Panc1 (cell line): Measurements from ENCODE around the gene ZBTB22. TPM values are rescaled to one million over a fixed set of nuclear protein-coding genes. Genes with fewer than 3 reads are reported as not detected.
A peak's percentile ranks its signal among the peaks of the same experiment; 100 is the strongest.

Source experiments
- ATAC-seq: fragments of 200-7000 bp; cut with Tn5 transposase; 2 replicates; pipeline ENCODE4 v1.9.1; 2020; ENCODE audit warnings: mild to moderate bottlenecking, moderate library complexity
- BruUV-seq: library from RNA; stranded (reverse); fragments of 400-500 nt; replicated peaks from 2 replicates; lab custom pipeline; 2021; lab: Mats Ljungman, UMichigan
- CTCF ChIA-PET: fragments of 300-600 bp; sonication (Branson Sonifier 250); formaldehyde crosslinking; loops from one replicate; lab custom pipeline; 2022; ENCODE audit warnings: antibody characterized with exemption; lab: Charles Lee
- POLR2A ChIA-PET: fragments of 300-600 bp; sonication (Branson Sonifier 250); formaldehyde crosslinking; loops from one replicate; lab custom pipeline; 2022; ENCODE audit warnings: antibody characterized with exemption; lab: Charles Lee
- DNase-seq: peaks from one replicate; pipeline ENCODE4 v3.0.0-alpha.2; 2010; ENCODE audit warnings: low read depth, low spot score
- H3K27ac ChIP-seq: 2 replicates; pipeline ENCODE4 v1.5.1; 2011; ENCODE audit warnings: mild to moderate bottlenecking, low read length, inconsistent platforms
- H3K27me3 ChIP-seq: fragments of 200-500 bp; sonication (Bioruptor generic); 2 replicates; pipeline ENCODE4 v1.6.0; 2014; ENCODE audit warnings: low read length, inconsistent platforms; ENCODE audit not compliant: control insufficient read depth, insufficient read depth
- H3K36me3 ChIP-seq: fragments of 200-500 bp; sonication (Bioruptor generic); 2 replicates; pipeline ENCODE4 v1.5.1; 2014; ENCODE audit warnings: inconsistent platforms, mild to moderate bottlenecking, low read length, moderate library complexity; ENCODE audit not compliant: control insufficient read depth, insufficient read depth
- H3K4me1 ChIP-seq: 2 replicates; pipeline ENCODE4 v1.5.1; 2011; ENCODE audit warnings: inconsistent platforms, mild to moderate bottlenecking, low read length, moderate library complexity; ENCODE audit not compliant: control insufficient read depth, insufficient read depth
- H3K4me3 ChIP-seq, 2 experiments: 2 replicates each; pipeline ENCODE4 v1.5.1; 2011 to 2012; ENCODE audit warnings: low read depth in 2 of 2, low read length in 2 of 2, mild to moderate bottlenecking in 2 of 2, inconsistent platforms in 1 of 2, moderate library complexity in 1 of 2
- H3K9me3 ChIP-seq: fragments of 200-500 bp; sonication (Bioruptor generic); 2 replicates; pipeline ENCODE4 v1.5.1; 2014; ENCODE audit warnings: low read depth, mild to moderate bottlenecking, inconsistent platforms, low read length, moderate library complexity; ENCODE audit not compliant: control insufficient read depth, insufficient read depth
- POLR2AphosphoS5 ChIP-seq: IDR thresholded peaks from 2 replicates; pipeline ENCODE4 v1.6.1; 2012; ENCODE audit warnings: mild to moderate bottlenecking, low read depth, low read length, moderate library complexity
- SIN3A ChIP-seq: IDR thresholded peaks from 2 replicates; pipeline ENCODE4 v1.6.1; 2012; ENCODE audit warnings: low read depth, mild to moderate bottlenecking, low read length, moderate library complexity, borderline replicate concordance; ENCODE audit not compliant: insufficient read depth
- TCF7L2 ChIP-seq: IDR thresholded peaks from 2 replicates; pipeline ENCODE4 v1.6.1; 2011; ENCODE audit warnings: mild to moderate bottlenecking, low read depth, low read length, inconsistent platforms
- in situ Hi-C: cut with HindIII; loops from 2 replicates; pipeline ENCODE4 v1.10.0; 2016; ENCODE audit warnings: low sequenced_read_pairs, low pct_unique_long_range_greater_than_20kb
- intact Hi-C: fragments of 100-400 bp; cut with micrococcal nuclease; formaldehyde crosslinking; loops from one replicate; pipeline ENCODE4 v1.10.0; 2022; ENCODE audit not compliant: unreplicated experiment
- total RNA-seq: library from RNA; stranded (reverse); gene quantifications from one replicate; pipeline ENCODE4 v1.2.1, GENCODE V29; 2021; ENCODE audit not compliant: unreplicated experiment
- TF ChIP-seq, protein P1 (sequence below), 2 experiments: IDR thresholded peaks; 2 replicates each; pipeline ENCODE4 v1.6.1; 2011 to 2012; ENCODE audit warnings: low read depth in 2 of 2, control low read depth in 1 of 2, low read length in 1 of 2, mild to moderate bottlenecking in 1 of 2, moderate library complexity in 1 of 2; ENCODE audit not compliant: insufficient read depth in 1 of 2
- TF ChIP-seq, protein P2 (sequence below): fragments of 450-650 bp; IDR thresholded peaks from 2 replicates; pipeline ENCODE4 v1.5.1; 2017; ENCODE audit warnings: mild to moderate bottlenecking

The ZBTB22 gene
- total RNA-seq, 1 experiment from 2014 or later, result 16.0 TPM

DNA sequence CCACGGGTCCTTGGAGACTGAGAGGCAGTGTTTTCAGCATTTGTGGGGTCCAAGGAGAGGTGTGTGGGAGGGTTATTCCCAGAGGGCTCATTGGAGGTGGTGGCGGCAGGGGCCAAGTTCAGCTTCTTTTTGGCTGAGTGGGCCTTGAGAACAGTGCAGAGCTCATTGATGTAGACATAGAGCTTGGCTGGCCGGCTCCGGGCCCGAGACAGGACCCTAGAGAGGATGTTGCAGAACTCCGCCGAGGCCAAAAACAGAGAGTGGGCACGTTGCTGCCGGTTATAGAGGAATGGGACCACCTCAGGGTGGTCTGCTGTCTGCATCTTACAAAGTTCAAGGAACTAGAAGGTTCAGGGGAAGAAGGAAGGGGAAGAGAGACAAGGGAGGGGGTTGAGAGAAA, 3.7 kb upstream of the ZBTB22 start:
- no peaks in the 10 kb centered on the region for H3K9me3 ChIP-seq
- BruUV-seq, result no TSS peak
- intact Hi-C loops, result no loop called here
- CTCF ChIA-PET, result no interaction called here
- DNase-seq (no peak), ATAC-seq (no peak)
- no peak for TF ChIP-seq SIN3A
- TF ChIP-seq TCF7L2, result no peak
- TF ChIP-seq, protein P1, sequence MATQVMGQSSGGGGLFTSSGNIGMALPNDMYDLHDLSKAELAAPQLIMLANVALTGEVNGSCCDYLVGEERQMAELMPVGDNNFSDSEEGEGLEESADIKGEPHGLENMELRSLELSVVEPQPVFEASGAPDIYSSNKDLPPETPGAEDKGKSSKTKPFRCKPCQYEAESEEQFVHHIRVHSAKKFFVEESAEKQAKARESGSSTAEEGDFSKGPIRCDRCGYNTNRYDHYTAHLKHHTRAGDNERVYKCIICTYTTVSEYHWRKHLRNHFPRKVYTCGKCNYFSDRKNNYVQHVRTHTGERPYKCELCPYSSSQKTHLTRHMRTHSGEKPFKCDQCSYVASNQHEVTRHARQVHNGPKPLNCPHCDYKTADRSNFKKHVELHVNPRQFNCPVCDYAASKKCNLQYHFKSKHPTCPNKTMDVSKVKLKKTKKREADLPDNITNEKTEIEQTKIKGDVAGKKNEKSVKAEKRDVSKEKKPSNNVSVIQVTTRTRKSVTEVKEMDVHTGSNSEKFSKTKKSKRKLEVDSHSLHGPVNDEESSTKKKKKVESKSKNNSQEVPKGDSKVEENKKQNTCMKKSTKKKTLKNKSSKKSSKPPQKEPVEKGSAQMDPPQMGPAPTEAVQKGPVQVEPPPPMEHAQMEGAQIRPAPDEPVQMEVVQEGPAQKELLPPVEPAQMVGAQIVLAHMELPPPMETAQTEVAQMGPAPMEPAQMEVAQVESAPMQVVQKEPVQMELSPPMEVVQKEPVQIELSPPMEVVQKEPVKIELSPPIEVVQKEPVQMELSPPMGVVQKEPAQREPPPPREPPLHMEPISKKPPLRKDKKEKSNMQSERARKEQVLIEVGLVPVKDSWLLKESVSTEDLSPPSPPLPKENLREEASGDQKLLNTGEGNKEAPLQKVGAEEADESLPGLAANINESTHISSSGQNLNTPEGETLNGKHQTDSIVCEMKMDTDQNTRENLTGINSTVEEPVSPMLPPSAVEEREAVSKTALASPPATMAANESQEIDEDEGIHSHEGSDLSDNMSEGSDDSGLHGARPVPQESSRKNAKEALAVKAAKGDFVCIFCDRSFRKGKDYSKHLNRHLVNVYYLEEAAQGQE (IDR thresholded peaks at IDR 0.05; ENCODE audit: insufficient read depth in 1 of 2, low read depth in 2 of 2, low read length in 1 of 2), result no peak
- no peak for TF ChIP-seq POLR2AphosphoS5
- TF ChIP-seq, protein P2, sequence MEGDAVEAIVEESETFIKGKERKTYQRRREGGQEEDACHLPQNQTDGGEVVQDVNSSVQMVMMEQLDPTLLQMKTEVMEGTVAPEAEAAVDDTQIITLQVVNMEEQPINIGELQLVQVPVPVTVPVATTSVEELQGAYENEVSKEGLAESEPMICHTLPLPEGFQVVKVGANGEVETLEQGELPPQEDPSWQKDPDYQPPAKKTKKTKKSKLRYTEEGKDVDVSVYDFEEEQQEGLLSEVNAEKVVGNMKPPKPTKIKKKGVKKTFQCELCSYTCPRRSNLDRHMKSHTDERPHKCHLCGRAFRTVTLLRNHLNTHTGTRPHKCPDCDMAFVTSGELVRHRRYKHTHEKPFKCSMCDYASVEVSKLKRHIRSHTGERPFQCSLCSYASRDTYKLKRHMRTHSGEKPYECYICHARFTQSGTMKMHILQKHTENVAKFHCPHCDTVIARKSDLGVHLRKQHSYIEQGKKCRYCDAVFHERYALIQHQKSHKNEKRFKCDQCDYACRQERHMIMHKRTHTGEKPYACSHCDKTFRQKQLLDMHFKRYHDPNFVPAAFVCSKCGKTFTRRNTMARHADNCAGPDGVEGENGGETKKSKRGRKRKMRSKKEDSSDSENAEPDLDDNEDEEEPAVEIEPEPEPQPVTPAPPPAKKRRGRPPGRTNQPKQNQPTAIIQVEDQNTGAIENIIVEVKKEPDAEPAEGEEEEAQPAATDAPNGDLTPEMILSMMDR, result no peak
- in situ Hi-C loops, result no loop called here
- H3K36me3 ChIP-seq, result peaks cover 18% of the 10 kb centered on the region
- H3K4me3 ChIP-seq, result peak overlapping the region; percentile 65 to 81
- H3K4me1 ChIP-seq, result peaks cover 51% of the 10 kb centered on the region
- peak overlapping the region; percentile 89 for H3K27ac ChIP-seq
- POLR2A ChIA-PET, result interaction anchor here (0.7 kb wide), 1 partner anchor 53 kb away, joined by 3 read pairs; no protein-coding TSS in a partner anchor
- no peaks in the 10 kb centered on the region for H3K27me3 ChIP-seq

DNA sequence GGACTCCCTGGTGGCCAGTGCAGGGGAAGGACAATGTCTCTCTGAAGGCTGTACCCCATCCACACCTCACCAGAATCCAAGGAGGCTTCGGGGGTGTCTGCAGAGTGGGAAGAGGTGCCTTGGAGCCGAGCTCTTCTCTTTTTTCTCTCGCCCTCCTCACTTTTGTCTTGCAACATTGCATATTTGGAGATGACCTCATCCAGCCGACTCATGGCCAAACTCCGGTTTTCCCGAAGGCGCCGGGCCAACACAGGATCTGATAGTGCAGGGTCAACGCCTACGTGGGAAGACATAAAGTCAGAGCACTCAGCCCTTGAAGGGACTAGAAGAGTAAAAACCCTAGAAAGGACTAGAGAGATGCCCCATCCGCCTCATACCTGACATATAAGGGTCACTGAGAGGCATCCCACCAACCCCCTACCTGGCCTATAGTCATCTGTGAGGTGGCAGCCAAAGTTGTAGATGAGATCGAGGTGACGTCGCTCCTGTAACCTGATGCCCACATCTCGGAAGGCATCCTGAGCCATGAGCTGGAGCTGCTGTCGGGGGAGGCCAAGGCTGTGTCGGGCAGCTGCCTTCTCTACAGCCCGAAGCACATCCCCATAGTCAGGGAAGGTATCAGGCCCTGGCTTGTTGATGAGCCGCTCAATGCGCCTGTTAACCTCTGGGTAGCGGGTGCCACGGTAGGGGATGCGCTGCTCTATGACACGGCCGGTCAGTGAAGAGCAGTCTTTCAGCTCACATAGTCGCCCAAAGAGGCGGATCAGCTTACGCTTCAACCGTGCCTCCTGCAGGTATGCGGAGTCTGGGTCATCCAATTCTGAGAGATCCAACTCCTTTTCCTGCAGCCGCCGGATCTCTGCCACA, 3.0 kb upstream of the ZBTB22 start:
- Histone ChIP-seq H3K36me3 (peaks cover 18% of the 10 kb centered on the region), H3K4me1 (peaks cover 54% of the 10 kb centered on the region), H3K27me3 (no peaks in the 10 kb centered on the region), H3K4me3 (peak overlapping the region; percentile 65 to 81), H3K27ac (peak overlapping the region; percentile 89), H3K9me3 (no peaks in the 10 kb centered on the region)
- ATAC-seq (no peak), DNase-seq (no peak)
- BruUV-seq, result no TSS peak
- in situ Hi-C loops (no loop called here), intact Hi-C loops (no loop called here)
- ChIA-PET CTCF (interaction anchor here (0.6 kb wide), 1 partner anchor 90 kb away, joined by 11 read pairs; the partner anchor contains the start of gene PHF1), POLR2A (no interaction called here)
- TF ChIP-seq, protein P2, result no peak
- TF ChIP-seq, protein P1 (IDR thresholded peaks at IDR 0.05; ENCODE audit: insufficient read depth in 1 of 2, low read depth in 2 of 2, low read length in 1 of 2), result no peak
- TF ChIP-seq TCF7L2, result no peak
- TF ChIP-seq POLR2AphosphoS5, result no peak
- TF ChIP-seq SIN3A, result no peak
